GM23338 (cell line): ENCODE measurements around the gene KDM7A. TPM values are rescaled to one million over a fixed set of nuclear protein-coding genes. Genes with fewer than 3 reads are reported as not detected.

Experiments used
- ATAC-seq: fragments of 200-7000 bp; cut with Tn5 transposase; 3 replicates; pipeline ENCODE4 v1.9.1; 2020
- DNase-seq: peaks from one replicate; pipeline ENCODE4 v3.0.0-alpha.2; 2015; ENCODE audit warnings: low spot score
- H2AFZ ChIP-seq: fragments of 200-600 bp; sonication (generic); 2 replicates; pipeline ENCODE4 v1.8.0; 2016; ENCODE audit warnings: antibody characterized with exemption, mild to moderate bottlenecking, moderate library complexity
- H3F3A ChIP-seq: fragments of 200-600 bp; sonication (generic); replicated peaks from 2 replicates; pipeline ENCODE4 v1.8.0; 2017; ENCODE audit warnings: antibody characterized with exemption, mixed run types, low read depth
- H3K27ac ChIP-seq: fragments of 200-600 bp; sonication (generic); 2 replicates; pipeline ENCODE4 v1.6.1; 2016; ENCODE audit warnings: low read depth
- H3K27me3 ChIP-seq: fragments of 200-600 bp; sonication (generic); 2 replicates; pipeline ENCODE4 v1.8.0; 2016; ENCODE audit warnings: mild to moderate bottlenecking, mixed run types, moderate library complexity; ENCODE audit not compliant: insufficient read depth
- H3K36me3 ChIP-seq: fragments of 200-600 bp; sonication (generic); 2 replicates; pipeline ENCODE4 v1.8.0; 2016; ENCODE audit warnings: mild to moderate bottlenecking; ENCODE audit not compliant: insufficient read depth
- H3K4me1 ChIP-seq: fragments of 200-600 bp; sonication (generic); 2 replicates; pipeline ENCODE4 v1.8.0; 2016; ENCODE audit warnings: mild to moderate bottlenecking, moderate library complexity; ENCODE audit not compliant: insufficient read depth
- H3K4me2 ChIP-seq: fragments of 200-600 bp; sonication (generic); 2 replicates; pipeline ENCODE4 v1.7.1; 2017; ENCODE audit warnings: mixed run types
- H3K4me3 ChIP-seq: fragments of 200-600 bp; sonication (generic); 2 replicates; pipeline ENCODE4 v1.6.1; 2016; ENCODE audit warnings: mixed run types
- H3K79me2 ChIP-seq: fragments of 200-600 bp; sonication (generic); replicated peaks from 2 replicates; pipeline ENCODE4 v1.8.0; 2017; ENCODE audit warnings: mild to moderate bottlenecking; ENCODE audit not compliant: insufficient read depth
- H3K9me2 ChIP-seq: fragments of 200-600 bp; sonication (generic); 2 replicates; pipeline ENCODE4 v1.8.0; 2017; ENCODE audit not compliant: insufficient read depth
- H4K20me1 ChIP-seq: fragments of 200-600 bp; sonication (generic); replicated peaks from 2 replicates; pipeline ENCODE4 v1.8.0; 2017; ENCODE audit warnings: mild to moderate bottlenecking; ENCODE audit not compliant: insufficient read depth
- H3K27ac Mint-ChIP-seq: 2 replicates; pipeline ENCODE4 v1.8.0; 2020; ENCODE audit warnings: inconsistent platforms, mild to moderate bottlenecking, moderate library complexity, mixed read lengths
- H3K27me3 Mint-ChIP-seq: 3 replicates; pipeline ENCODE4 v1.8.0; 2022; ENCODE audit warnings: low read depth, mild to moderate bottlenecking, moderate library complexity, mixed read lengths, inconsistent platforms; ENCODE audit not compliant: insufficient read depth, poor library complexity
- H3K36me3 Mint-ChIP-seq: 3 replicates; pipeline ENCODE4 v1.8.0; 2021; ENCODE audit warnings: low read depth, mild to moderate bottlenecking, inconsistent platforms, moderate library complexity, mixed read lengths
- H3K4me1 Mint-ChIP-seq: 3 replicates; pipeline ENCODE4 v1.8.0; 2020; ENCODE audit warnings: mild to moderate bottlenecking, inconsistent platforms, mixed read lengths
- H3K4me3 Mint-ChIP-seq: 3 replicates; pipeline ENCODE4 v1.8.0; 2021; ENCODE audit warnings: moderate library complexity, mild to moderate bottlenecking, inconsistent platforms, mixed read lengths
- H3K9me3 Mint-ChIP-seq: 3 replicates; pipeline ENCODE4 v1.8.0; 2020; ENCODE audit warnings: moderate library complexity, mild to moderate bottlenecking, inconsistent platforms, mixed read lengths
- CREB1 ChIP-seq: fragments of 250-450 bp; sonication (Bioruptor Pico); IDR thresholded peaks from 2 replicates; pipeline ENCODE4 v1.5.0; 2020; ENCODE audit warnings: low read depth, mild to moderate bottlenecking, moderate library complexity
- EZH2 ChIP-seq: fragments of 200-600 bp; sonication (generic); IDR thresholded peaks from one replicate; pipeline ENCODE4 v1.8.0; 2017; ENCODE audit warnings: antibody characterized with exemption, mild to moderate bottlenecking, low read depth; ENCODE audit not compliant: unreplicated experiment
- EZH2phosphoT487 ChIP-seq: fragments of 200-600 bp; sonication (generic); IDR thresholded peaks from one replicate; pipeline ENCODE4 v1.8.1; 2018; ENCODE audit warnings: antibody characterized with exemption; ENCODE audit not compliant: unreplicated experiment
- JUNB ChIP-seq: IDR thresholded peaks from one replicate; pipeline ENCODE4 v1.6.1; 2016; ENCODE audit warnings: antibody characterized with exemption; ENCODE audit not compliant: unreplicated experiment
- NANOG ChIP-seq: IDR thresholded peaks from 2 replicates; pipeline ENCODE4 v1.6.1; 2016; ENCODE audit warnings: antibody characterized with exemption, borderline replicate concordance
- POLR2AphosphoS5 ChIP-seq: IDR thresholded peaks from 2 replicates; pipeline ENCODE4 v1.6.1; 2016; ENCODE audit warnings: antibody characterized with exemption, low read depth
- STAT1 ChIP-seq: IDR thresholded peaks from one replicate; pipeline ENCODE4 v1.6.1; 2016; ENCODE audit warnings: antibody characterized with exemption; ENCODE audit not compliant: unreplicated experiment
- ZNF114 ChIP-seq: fragments of 250-450 bp; sonication (Bioruptor Pico); IDR thresholded peaks from 2 replicates; pipeline ENCODE4 v1.5.0; 2020; ENCODE audit warnings: mild to moderate bottlenecking, moderate library complexity
- ZNF331 ChIP-seq: fragments of 250-450 bp; sonication (Bioruptor Pico); IDR thresholded peaks from 2 replicates; pipeline ENCODE4 v1.5.0; 2020; ENCODE audit warnings: low read depth, mild to moderate bottlenecking, moderate library complexity
- polyA plus RNA-seq: library from polyadenylated mRNA; unstranded; fragments of >200 nt; fragmentation: Nextera tagmentation; extraction: Ambion mirVana; gene quantifications from 2 replicates; pipeline ENCODE4 v1.2.1, GENCODE V29; 2016
- total RNA-seq: library from RNA; depleted of rRNA; stranded (reverse); fragments of >200 nt; shearing (Covaris generic); gene quantifications from 2 replicates; pipeline ENCODE4 v1.2.3, GENCODE V29; 2014
- TF ChIP-seq, protein P1 (sequence below): IDR thresholded peaks from 2 replicates; pipeline ENCODE4 v1.6.1; 2016; ENCODE audit warnings: antibody characterized with exemption
- TF ChIP-seq, protein P2 (sequence below): fragments of 250-450 bp; sonication (Bioruptor Pico); IDR thresholded peaks from 2 replicates; pipeline ENCODE4 v1.5.0; 2020; ENCODE audit warnings: mild to moderate bottlenecking, moderate library complexity
- TF ChIP-seq, protein P3 (sequence below): IDR thresholded peaks from one replicate; pipeline ENCODE4 v1.6.1; 2018; ENCODE audit warnings: antibody characterized with exemption; ENCODE audit not compliant: unreplicated experiment
- TF ChIP-seq, protein P4 (sequence below), 2 experiments: fragments of 200-600 bp in 1 of 2; sonication (generic) in 1 of 2; conservative IDR thresholded peaks; 2 replicates each; pipeline versions ENCODE4 v1.5.1 to v1.6.1; 2016 to 2017; ENCODE audit warnings: antibody characterized with exemption in 2 of 2, low read depth in 2 of 2, mild to moderate bottlenecking in 2 of 2, moderate library complexity in 1 of 2

KDM7A gene
- total and polyA plus RNA-seq, 2 experiments from 2014 or later = 2.3 to 10.8 TPM

DNA sequence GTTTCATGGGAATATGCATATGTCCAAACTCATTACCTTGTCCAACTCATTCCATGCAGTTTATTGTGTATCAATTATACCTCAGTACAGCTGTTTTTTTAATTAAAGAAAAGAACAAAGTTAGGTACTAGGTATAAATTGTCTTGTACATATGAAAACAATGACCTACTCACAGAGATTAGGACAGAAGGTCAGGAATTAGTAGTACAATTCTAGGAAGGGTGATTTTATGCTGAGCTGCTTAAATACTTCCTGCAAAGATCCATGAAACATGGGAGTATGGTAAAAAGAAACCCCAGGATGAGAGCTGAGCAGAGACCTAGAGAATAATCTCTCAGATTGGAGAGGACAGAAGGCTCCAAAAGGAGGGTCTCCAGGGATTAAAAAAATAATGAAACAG lies 13.8 kb upstream of the KDM7A start (continued):
- TF ChIP-seq EZH2phosphoT487 (no peak), STAT1 (no peak)

DNA sequence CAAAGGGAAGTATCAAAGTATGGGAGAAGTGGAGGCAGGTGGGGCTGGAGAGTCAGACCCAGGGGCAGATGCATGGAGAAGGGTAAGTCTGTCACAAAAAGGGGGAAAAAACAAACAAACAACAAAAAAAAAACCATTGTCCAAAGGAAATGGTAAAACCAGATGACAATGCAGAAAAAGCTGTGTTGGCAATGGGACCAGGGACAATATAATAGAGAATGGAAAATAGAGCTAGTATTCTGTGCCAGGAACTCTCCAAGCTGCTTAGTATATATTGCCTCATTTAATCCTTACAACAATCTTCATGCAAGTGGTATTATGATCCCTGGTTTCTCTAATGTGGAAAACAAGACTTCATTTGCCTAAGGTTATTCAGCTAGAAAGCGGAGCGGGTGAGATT lies 13.1 kb upstream of the KDM7A start:
- Histone ChIP-seq H3K36me3 (no peaks in the 10 kb centered on the region), H2AFZ (0 out of 2 replicates have a peak overlapping the region, but pooled peaks have one; percentile 64), H4K20me1 (no peaks in the 10 kb centered on the region), H3K4me1 (no peaks in the 10 kb centered on the region), H3K9me2 (no peaks in the 10 kb centered on the region; the same call in 1 of the 2 replicates), H3K27me3 (no peaks in the 10 kb centered on the region), H3K4me2 (no peak overlapping the region), H3K27ac (no peak overlapping the region), H3K79me2 (no peaks in the 10 kb centered on the region), H3K4me3 (no peak overlapping the region), H3F3A (no peaks in the 10 kb centered on the region)
- H3K9me3 Mint-ChIP-seq = no peaks in the 10 kb centered on the region; the same call in 2 of the 3 replicates
- H3K27me3 Mint-ChIP-seq = no peaks in the 10 kb centered on the region
- TF ChIP-seq ZNF114 = no peak
- TF ChIP-seq, protein P1, sequence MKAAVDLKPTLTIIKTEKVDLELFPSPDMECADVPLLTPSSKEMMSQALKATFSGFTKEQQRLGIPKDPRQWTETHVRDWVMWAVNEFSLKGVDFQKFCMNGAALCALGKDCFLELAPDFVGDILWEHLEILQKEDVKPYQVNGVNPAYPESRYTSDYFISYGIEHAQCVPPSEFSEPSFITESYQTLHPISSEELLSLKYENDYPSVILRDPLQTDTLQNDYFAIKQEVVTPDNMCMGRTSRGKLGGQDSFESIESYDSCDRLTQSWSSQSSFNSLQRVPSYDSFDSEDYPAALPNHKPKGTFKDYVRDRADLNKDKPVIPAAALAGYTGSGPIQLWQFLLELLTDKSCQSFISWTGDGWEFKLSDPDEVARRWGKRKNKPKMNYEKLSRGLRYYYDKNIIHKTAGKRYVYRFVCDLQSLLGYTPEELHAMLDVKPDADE = no peak
- no peak for TF ChIP-seq STAT1
- TF ChIP-seq, protein P2, sequence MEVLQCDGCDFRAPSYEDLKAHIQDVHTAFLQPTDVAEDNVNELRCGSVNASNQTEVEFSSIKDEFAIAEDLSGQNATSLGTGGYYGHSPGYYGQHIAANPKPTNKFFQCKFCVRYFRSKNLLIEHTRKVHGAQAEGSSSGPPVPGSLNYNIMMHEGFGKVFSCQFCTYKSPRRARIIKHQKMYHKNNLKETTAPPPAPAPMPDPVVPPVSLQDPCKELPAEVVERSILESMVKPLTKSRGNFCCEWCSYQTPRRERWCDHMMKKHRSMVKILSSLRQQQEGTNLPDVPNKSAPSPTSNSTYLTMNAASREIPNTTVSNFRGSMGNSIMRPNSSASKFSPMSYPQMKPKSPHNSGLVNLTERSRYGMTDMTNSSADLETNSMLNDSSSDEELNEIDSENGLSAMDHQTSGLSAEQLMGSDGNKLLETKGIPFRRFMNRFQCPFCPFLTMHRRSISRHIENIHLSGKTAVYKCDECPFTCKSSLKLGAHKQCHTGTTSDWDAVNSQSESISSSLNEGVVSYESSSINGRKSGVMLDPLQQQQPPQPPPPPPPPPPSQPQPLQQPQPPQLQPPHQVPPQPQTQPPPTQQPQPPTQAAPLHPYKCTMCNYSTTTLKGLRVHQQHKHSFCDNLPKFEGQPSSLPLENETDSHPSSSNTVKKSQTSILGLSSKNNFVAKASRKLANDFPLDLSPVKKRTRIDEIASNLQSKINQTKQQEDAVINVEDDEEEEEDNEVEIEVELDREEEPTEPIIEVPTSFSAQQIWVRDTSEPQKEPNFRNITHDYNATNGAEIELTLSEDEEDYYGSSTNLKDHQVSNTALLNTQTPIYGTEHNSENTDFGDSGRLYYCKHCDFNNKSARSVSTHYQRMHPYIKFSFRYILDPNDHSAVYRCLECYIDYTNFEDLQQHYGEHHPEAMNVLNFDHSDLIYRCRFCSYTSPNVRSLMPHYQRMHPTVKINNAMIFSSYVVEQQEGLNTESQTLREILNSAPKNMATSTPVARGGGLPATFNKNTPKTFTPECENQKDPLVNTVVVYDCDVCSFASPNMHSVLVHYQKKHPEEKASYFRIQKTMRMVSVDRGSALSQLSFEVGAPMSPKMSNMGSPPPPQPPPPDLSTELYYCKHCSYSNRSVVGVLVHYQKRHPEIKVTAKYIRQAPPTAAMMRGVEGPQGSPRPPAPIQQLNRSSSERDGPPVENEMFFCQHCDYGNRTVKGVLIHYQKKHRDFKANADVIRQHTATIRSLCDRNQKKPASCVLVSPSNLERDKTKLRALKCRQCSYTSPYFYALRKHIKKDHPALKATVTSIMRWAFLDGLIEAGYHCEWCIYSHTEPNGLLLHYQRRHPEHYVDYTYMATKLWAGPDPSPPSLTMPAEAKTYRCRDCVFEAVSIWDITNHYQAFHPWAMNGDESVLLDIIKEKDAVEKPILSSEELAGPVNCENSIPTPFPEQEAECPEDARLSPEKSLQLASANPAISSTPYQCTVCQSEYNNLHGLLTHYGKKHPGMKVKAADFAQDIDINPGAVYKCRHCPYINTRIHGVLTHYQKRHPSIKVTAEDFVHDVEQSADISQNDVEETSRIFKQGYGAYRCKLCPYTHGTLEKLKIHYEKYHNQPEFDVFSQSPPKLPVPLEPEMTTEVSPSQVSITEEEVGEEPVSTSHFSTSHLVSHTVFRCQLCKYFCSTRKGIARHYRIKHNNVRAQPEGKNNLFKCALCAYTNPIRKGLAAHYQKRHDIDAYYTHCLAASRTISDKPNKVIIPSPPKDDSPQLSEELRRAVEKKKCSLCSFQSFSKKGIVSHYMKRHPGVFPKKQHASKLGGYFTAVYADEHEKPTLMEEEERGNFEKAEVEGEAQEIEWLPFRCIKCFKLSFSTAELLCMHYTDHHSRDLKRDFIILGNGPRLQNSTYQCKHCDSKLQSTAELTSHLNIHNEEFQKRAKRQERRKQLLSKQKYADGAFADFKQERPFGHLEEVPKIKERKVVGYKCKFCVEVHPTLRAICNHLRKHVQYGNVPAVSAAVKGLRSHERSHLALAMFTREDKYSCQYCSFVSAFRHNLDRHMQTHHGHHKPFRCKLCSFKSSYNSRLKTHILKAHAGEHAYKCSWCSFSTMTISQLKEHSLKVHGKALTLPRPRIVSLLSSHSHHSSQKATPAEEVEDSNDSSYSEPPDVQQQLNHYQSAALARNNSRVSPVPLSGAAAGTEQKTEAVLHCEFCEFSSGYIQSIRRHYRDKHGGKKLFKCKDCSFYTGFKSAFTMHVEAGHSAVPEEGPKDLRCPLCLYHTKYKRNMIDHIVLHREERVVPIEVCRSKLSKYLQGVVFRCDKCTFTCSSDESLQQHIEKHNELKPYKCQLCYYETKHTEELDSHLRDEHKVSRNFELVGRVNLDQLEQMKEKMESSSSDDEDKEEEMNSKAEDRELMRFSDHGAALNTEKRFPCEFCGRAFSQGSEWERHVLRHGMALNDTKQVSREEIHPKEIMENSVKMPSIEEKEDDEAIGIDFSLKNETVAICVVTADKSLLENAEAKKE (CRISPR knock-in tag) = no peak
- no peak for TF ChIP-seq EZH2phosphoT487
- TF ChIP-seq JUNB = no peak
- TF ChIP-seq EZH2 = no peak
- TF ChIP-seq, protein P3, sequence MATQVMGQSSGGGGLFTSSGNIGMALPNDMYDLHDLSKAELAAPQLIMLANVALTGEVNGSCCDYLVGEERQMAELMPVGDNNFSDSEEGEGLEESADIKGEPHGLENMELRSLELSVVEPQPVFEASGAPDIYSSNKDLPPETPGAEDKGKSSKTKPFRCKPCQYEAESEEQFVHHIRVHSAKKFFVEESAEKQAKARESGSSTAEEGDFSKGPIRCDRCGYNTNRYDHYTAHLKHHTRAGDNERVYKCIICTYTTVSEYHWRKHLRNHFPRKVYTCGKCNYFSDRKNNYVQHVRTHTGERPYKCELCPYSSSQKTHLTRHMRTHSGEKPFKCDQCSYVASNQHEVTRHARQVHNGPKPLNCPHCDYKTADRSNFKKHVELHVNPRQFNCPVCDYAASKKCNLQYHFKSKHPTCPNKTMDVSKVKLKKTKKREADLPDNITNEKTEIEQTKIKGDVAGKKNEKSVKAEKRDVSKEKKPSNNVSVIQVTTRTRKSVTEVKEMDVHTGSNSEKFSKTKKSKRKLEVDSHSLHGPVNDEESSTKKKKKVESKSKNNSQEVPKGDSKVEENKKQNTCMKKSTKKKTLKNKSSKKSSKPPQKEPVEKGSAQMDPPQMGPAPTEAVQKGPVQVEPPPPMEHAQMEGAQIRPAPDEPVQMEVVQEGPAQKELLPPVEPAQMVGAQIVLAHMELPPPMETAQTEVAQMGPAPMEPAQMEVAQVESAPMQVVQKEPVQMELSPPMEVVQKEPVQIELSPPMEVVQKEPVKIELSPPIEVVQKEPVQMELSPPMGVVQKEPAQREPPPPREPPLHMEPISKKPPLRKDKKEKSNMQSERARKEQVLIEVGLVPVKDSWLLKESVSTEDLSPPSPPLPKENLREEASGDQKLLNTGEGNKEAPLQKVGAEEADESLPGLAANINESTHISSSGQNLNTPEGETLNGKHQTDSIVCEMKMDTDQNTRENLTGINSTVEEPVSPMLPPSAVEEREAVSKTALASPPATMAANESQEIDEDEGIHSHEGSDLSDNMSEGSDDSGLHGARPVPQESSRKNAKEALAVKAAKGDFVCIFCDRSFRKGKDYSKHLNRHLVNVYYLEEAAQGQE = no peak
- no peak for TF ChIP-seq ZNF331 (CRISPR knock-in tag)
- TF ChIP-seq, protein P4, sequence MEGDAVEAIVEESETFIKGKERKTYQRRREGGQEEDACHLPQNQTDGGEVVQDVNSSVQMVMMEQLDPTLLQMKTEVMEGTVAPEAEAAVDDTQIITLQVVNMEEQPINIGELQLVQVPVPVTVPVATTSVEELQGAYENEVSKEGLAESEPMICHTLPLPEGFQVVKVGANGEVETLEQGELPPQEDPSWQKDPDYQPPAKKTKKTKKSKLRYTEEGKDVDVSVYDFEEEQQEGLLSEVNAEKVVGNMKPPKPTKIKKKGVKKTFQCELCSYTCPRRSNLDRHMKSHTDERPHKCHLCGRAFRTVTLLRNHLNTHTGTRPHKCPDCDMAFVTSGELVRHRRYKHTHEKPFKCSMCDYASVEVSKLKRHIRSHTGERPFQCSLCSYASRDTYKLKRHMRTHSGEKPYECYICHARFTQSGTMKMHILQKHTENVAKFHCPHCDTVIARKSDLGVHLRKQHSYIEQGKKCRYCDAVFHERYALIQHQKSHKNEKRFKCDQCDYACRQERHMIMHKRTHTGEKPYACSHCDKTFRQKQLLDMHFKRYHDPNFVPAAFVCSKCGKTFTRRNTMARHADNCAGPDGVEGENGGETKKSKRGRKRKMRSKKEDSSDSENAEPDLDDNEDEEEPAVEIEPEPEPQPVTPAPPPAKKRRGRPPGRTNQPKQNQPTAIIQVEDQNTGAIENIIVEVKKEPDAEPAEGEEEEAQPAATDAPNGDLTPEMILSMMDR (conservative IDR thresholded peaks at IDR 0.05; ENCODE audit: low read depth in 2 of 2) = no peak
- TF ChIP-seq POLR2AphosphoS5 = no peak
- TF ChIP-seq NANOG = no peak
- TF ChIP-seq CREB1 (CRISPR knock-in tag) = no peak
- no peak overlapping the region; the same call in 1 of the 2 replicates for H3K27ac Mint-ChIP-seq
- no peaks in the 10 kb centered on the region for H3K36me3 Mint-ChIP-seq
- no peak for DNase-seq
- H3K4me1 Mint-ChIP-seq = peaks cover 12% of the 10 kb centered on the region
- no peak overlapping the region for H3K4me3 Mint-ChIP-seq
- ATAC-seq = no peak
